Astrocyte (in vitro differentiated cells and primary cell): Measurements from ENCODE around the gene ESPNL.

Source experiments
- EZH2 ChIP-seq: IDR thresholded peaks from 2 replicates; pipeline ENCODE4 v1.6.1; 2012; ENCODE audit warnings: mild to moderate bottlenecking, low read length, inconsistent platforms; ENCODE audit not compliant: insufficient read depth
- TF ChIP-seq, protein P1 (sequence below): IDR thresholded peaks from 2 replicates; pipeline ENCODE4 v1.5.1; 2011; ENCODE audit warnings: low read depth, mild to moderate bottlenecking, inconsistent platforms, low read length, moderate library complexity; ENCODE audit not compliant: insufficient read depth

DNA sequence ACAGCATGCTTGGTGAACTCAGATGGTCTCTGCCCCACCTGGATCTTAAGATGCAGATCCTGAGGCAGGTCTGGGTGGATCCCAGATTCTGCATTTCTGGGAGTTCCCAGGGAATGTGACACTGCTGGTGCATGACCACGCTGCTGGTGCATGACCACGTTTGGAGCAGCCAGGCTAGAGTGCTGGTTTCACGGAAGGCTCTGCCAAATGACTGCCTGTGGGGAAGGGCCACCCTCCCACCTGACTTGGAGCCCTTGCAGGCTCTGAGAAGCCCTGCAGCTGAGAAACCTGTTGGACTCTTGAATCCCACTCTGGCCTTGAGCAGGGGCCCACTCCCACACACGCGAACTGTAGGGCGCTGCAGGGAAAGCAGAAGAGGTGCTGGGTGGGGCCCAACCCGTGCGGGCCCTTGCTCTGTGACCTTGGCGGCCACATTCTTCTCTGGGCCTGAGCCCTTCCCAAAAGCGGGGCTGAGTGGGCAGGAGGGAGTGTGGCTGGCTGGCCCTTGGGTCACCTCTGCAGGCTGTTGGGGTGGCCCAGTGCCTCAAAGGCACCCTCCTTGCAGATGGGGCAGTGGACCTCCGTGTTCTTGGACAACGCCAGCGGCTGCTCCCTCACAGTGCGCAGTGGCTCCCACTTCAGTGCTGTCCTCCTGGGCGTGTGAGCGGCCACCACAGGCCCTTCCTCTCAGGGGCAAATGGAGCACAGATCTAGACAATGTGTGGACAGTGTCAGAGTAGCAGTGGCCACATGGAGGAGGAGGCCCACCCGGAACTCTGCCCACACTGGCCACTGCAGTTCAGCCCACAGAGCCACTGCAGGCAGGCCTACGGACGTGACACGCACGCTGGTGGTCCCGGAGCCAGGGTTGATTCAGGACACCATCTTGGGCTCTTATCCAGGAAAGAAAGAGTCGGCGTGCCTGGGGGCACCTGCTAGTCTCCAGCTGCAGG, 66.5 kb downstream of the ESPNL start:
- TF ChIP-seq EZH2: no peak
- TF ChIP-seq, protein P1, sequence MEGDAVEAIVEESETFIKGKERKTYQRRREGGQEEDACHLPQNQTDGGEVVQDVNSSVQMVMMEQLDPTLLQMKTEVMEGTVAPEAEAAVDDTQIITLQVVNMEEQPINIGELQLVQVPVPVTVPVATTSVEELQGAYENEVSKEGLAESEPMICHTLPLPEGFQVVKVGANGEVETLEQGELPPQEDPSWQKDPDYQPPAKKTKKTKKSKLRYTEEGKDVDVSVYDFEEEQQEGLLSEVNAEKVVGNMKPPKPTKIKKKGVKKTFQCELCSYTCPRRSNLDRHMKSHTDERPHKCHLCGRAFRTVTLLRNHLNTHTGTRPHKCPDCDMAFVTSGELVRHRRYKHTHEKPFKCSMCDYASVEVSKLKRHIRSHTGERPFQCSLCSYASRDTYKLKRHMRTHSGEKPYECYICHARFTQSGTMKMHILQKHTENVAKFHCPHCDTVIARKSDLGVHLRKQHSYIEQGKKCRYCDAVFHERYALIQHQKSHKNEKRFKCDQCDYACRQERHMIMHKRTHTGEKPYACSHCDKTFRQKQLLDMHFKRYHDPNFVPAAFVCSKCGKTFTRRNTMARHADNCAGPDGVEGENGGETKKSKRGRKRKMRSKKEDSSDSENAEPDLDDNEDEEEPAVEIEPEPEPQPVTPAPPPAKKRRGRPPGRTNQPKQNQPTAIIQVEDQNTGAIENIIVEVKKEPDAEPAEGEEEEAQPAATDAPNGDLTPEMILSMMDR: no peak
